HG03039 (cell line): ENCODE results near the gene CCDC73.
A peak's percentile ranks its signal among the peaks of the same experiment; 100 is the strongest.
"Not testable (repeated sequence)": the region's sequence is repeated elsewhere in the genome, so short reads cannot be mapped to it uniquely, and the experiment has no call there.

Experiments
- ATAC-seq: cut with Tn5 transposase; IDR thresholded peaks from one replicate; pipeline ENCODE4 v1.9.1; 2021; ENCODE audit warnings: mild to moderate bottlenecking, moderate library complexity; ENCODE audit not compliant: unreplicated experiment

Gene CCDC73

DNA sequence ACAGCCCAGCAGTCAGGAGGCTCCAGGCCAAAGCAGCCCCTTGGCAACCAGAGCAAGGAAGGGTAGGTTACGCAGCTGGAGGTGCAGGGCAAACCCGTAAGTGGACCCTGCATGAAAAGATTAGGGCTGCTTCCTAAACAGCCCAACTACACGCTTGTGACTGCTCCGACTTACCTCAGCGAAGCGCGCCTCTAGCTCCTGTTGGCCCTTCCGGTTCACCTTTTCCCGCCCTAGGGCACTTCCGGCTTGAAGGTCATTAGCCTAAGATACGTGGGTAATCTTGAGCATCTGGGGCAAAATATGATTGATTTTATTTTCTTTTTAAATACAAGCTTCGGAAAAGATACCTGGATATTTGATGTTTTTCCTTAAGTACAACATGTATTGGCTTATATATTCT, at the start of gene CCDC73:
Gene CCDC73 (minus strand): TSS at position 224 of the 400 bp plus-strand sequence. CDS start 34,419 bp downstream, outside the sequence.
- ATAC-seq, result no peak

DNA sequence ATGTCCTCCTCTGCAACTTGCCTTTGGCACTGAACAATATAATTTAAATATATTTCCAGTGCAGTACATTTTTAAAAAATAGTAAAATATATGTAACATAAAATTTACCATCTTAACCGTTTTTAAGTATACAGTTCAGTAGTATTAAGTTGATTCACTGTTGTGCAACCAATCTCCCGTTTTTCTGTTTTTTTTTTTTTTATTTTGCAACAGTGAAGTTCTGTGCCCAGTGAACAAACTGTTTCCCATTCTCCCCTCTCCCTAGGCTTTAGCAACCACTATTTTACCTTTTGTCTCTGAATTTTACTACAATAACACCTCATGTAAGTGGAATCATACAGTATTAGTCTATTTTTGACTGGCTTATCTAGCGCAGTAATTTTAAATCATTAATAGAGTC, 49.1 kb upstream of the CCDC73 start:
- no peak for ATAC-seq

DNA sequence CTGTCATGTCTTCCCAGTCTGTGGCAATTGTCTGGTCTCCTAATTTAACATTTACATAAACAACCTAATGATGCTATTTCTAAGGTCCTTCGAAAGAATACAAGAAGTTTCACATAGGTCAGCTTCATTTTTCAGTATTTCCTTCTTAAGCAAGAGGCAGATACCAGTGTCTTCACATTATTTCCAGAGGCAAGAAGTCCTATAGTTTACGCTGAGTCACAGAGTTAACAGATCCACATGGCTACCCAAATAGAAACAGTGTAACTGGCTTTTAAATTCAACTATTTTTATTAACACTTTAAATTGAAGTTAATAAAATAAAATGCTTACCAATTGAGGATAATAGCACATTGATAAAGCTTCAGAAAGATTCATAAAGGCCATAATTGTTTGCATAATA, 46.1 kb upstream of the CCDC73 start:
- no peak for ATAC-seq

DNA sequence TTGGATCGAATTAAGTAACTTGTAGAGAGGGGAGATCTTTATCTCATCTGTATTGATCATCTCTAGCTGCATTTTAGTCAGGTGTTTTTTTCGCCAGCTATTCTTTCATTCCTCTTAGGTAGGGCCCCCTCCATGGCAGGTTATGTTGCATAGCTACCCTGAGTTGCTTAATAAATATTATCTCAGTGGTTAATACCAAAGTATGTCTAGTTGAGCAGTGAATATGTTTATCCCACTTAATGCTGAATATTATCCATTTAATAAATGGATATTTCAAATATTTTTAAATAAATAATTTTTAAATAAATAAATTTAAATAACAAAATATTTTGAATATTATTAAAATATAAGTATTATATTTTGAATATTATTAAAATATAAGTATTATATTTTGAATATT, 44.8 kb upstream of the CCDC73 start:
- ATAC-seq, result no peak

DNA sequence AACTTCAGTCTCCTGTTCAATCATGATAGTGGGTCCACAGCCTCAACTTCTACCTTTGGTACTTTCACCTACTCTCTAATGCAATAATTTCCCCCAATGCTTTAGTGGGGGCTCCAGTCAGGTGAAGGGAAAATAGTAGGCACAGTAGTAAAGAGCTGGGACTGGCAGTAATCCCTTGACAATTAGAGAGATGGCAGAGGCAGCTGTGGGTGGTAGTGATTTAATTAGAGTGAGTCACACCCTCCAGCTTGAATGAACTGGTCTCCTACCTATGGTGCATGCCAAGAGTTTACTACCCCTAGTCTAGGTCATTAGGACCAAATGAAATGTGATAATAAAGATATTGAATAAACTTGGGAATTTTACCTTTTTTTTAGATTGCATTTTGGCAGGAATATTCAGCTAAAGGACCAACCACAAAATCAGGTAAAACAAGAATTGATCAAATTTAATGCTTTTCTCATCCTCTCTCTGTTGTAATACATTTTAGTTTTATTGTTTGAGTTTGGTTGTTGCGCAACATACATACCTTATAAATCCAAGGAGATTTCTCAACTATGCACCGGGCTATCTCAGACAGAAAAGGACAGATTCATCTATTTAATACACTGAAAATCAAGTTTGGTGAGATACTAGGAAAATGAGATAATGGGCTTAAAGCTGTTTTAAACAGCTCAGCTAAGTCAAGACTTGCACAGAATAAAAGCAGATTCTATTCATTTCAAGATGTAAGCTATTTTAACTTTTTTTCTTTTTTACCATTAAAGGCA, 44.2 kb upstream of the CCDC73 start:
- no peak for ATAC-seq

DNA sequence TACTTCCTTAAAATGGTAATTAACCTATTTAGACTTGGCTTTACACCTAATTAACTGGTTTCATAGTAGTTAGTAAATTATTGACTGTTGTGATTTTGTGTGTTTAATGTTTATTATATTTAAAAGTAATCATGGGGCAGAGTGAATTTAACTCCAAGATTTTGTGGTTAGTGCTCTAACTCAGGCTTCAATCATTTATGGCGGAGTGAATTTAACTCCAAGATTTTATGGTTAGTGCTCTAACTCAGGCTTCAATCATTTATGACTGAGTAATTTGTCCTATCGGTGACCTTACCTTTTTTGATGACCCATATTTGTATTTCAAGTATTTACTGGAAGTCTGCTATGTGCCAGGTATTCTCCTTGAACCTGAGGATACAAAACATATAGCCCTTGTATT, 42.5 kb upstream of the CCDC73 start:
- no peak for ATAC-seq

DNA sequence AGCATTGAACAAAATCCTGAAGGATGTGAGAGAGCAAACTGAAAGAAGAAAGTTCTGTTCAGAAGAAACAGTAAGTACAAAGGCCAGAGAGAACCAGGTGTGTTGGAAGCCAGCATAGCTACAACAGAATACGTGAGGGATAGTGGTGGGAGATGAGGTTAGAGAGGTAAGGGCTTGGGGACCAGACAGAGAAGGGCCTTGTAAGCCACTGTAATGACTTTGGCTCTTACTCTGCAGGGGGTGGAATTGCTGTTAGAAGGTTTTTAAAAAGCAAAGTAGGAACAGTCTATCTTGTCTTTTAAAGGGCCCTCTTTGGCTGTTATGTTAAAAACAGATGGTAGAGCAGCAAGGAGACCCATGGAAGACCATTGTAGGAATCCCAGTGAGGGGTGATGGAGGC, 39.5 kb upstream of the CCDC73 start:
- no peak for ATAC-seq

DNA sequence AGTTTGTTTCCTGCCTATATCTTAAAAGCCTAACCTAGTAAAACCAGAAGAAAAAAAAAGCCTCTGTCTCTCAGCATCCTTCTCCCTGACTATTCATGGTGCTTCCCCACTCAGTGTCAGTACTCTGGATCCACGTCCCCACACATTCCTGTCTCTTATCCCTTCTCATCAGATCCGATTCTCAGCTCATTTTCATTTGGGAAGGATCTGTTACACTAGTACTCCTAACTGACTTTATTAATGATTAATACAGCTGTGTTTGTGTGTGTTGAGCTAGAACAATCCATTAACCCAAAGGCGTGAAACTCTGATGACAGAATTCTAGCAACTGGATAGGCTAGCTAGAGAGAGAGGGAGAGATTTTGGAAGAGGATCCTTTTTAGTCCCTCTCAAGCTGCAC, 36.8 kb upstream of the CCDC73 start:
- no peak for ATAC-seq

DNA sequence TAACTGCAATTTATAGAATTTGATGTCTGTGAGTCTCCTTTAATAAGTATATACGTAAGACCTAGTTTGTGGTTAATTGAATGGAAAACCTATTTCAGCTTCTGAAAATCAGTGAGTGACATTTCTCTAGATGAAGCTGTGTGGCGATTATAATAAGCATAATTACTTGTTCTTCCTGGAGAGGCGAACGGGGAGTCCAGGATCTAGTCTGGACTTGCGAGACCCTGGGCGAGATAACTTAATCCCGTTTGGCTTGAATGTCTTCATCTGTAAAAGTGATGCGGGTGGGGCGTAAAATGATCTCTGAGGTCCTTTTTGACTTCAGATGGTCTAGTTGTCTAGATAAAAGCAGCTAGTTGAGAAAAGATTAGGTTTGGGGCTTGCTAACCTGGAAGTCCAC, 36.3 kb upstream of the CCDC73 start:
- no peak for ATAC-seq

DNA sequence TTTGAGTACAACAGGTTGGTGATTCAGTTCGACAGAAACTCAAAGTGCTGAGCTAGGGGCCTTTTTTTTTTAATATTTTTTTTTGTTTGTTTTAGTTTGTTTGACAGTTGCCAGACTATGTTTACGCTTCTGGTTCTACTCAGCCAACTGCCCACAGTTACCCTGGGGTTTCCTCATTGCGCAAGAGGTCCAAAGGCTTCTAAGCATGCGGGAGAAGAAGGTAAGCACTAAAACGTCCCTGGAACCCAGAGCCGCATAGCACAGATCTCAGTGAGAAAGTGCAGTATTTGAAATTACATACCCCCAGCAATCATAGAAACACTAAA, 35.9 kb upstream of the CCDC73 start:
- ATAC-seq, result no peak

DNA sequence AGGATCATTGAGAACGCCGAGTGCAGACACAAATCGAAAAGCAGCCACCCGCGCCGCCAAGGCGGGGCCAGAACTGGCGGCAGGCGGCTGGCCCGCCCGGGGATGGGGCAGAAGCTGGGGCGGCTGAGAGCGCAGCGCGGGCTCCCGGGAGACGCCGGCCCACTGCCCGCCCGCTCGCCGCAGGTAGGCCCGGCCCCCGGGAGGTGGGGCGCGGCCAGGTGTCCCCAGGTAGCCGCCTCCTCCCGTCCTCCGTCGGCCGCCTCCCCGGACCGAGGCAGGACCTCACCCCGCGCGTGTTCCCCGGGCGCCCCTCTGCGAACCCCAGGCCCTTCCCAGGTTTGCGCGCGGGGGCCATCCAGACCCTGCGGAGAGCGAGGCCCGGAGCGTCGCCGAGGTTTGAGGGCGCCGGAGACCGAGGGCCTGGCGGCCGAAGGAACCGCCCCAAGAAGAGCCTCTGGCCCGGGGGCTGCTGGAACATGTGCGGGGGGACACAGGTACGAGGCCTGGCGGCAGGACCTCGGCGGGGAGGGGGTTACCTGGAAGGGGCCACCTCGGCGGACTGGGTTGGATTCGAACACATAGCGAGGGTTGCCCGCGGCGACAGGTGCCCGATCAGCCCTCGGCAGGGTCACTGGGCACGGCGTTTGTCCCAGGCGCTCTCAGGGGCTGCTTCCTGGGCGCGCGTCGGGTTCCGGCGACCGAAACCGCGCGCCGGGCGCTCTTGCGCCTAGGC, 35.4 kb upstream of the CCDC73 start, which contains the start of gene PRRG4:
Gene PRRG4 (plus strand): TSS at position 248 of the 733 bp plus-strand sequence. CDS start 603 bp downstream, outside the sequence.
- peak; percentile 61 for ATAC-seq

DNA sequence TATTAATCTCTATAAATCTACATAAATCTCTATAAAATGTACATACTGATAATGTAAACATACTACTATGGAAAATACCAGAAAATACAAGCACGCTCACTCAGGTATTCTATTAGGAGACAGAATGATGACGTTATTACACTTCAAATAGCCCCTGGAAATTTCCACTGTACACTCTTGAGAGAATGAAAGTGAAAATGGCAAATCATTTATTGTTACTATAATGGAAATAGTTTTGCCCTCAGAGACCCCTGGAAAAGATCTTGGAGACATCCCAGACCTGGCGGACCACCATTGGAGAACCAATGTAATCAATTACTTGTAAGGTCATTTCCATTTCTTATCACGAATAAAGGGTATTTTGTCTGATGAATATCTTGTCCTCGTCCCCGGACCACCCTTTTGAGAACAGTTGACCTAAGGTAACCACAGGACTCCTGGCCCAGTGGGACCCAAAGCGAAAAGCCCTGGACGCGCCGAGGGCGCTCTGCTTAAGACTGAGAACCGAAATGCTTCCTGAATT, 34.8 kb upstream of the CCDC73 start:
- no peak for ATAC-seq

DNA sequence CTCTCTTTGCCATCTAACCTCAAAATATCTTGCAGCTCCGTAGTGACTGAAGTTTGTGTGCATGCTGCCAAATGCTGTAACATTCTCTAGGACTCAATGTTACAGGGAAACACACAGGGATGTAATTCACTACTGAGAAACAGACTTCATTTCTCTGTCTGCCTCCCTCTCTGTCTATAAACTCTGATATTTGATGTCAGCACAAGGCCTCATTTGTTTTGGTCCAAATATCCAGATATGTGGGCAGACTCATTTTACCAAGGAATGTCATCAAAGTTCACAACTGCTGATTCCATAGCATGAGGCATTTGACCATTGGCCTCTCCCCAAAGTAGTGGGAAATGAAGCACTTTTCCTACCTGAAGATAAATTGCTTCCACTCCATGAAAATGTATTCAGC, 32.8 kb upstream of the CCDC73 start:
- ATAC-seq, result no peak

DNA sequence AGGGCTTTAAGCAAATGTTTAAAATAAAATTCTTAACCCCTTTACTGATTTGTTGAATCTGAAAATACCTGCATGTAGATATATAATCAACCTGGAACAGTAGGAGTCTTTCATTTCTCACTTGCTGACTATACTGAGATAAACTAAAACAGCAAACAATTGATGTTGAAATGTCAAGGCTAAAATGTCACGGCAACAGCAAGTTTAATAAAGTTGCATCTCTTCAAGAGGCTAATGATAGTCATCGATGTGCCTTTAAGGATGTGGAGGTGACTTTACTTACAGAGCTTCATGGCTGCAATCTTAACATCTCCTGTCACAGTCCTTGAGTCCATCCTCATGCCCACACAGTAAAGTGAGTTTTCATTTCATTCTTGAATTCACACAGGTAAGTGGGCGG, 31.7 kb upstream of the CCDC73 start:
- ATAC-seq, result no peak

DNA sequence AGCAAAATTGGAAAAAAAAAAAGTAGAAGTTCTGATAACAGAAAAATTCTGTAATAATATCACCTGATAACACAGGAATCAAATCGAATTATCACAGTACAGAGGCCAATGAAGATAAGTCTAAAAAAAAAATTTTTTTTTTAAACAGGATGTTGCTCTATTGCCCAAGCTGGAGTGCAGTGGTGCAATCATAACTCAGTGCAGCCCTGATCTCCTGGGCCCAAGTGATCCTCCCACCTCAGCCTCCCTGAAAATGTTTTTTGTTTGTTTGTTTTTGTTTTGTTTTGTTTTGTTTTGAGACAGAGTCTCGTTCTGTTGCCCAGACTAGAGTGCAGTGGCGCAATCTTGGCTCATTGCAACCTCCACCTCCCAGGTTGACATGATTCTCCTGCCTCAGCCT, 29.2 kb upstream of the CCDC73 start:
- not testable (repeated sequence) for ATAC-seq

DNA sequence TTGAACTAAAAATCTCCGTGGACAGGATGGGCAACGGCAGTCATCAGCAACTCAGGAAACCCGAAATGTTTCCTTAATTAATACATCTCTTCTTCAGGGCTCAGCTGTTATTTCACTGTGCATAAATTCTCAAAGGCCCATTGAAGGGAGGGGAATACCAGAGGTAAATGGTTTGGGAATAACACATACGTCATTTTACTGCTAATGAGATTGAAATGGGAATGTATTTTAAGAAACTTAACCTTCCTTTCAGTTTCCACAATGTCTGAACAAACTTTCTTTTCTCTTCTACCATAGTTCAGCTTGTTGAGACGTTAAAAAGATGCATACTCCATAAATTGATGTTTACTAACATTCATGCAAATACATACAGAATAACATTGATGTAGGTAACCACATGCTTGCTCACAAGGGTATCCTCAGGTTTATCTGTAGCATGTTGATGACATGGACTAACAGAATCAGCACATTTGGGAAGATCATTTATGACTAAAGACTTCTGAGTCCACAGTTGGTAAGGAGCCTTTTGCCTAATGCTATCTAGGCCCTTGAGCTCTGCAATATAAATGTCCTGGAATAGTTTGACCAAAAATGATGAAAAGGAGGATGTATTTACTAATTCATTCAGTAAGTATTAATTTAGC, 27.6 kb upstream of the CCDC73 start:
- ATAC-seq, result no peak

DNA sequence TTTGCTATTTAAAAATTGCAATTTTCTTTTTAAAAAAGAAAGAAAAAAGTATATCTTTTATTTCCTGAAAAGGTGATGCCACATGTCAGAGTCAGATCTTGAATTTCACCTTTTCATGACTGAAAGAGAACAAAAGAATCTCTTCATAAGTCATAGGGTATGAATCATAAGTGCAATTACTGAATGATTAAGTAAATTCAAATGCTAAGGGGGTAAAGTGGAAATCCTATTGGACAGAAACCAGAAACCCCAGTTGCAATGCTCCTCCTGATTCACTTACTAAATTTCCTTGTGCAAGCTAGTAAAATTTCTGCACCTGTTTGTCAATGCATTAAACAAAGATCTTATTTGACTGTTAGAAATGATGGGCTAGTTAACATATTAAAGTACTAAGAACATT, 27.1 kb upstream of the CCDC73 start:
- ATAC-seq, result no peak

DNA sequence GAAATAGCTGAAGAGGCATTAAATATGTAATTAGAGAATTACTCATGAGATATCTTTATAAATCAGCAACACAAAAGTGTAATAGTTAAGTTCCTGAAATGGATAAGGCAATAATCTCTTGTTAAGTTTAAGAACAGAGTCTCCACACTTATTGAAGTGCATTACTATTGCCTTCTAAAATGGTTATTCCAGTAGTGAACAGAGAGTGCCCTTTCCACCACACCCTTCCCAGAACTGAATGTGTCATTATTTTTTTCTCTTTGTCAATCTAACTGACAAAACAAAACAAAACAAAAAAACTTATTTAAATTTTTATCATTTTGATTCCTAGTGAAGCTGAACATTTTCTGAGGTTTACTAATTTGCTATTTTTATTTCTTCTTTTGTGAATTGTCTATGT, 26.0 kb upstream of the CCDC73 start:
- no peak for ATAC-seq

DNA sequence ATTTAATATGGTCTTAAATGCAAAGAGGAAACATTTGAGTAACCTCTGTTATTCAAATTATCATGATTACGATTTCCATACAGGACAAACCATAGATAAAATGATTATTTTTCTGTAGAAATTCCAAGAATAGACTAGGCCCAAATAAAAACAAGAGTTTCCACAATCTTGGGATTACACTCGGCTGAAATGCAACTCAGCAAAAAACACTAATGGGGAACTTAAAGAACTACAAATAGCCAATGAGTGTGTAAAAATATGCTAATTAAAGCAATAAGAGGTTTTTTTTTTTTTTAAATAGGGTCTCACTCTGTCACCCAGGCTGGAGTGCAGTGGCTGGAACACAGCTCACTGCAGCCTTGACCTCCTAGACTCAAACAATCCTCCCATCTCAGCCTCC, 24.7 kb upstream of the CCDC73 start:
- no peak for ATAC-seq

DNA sequence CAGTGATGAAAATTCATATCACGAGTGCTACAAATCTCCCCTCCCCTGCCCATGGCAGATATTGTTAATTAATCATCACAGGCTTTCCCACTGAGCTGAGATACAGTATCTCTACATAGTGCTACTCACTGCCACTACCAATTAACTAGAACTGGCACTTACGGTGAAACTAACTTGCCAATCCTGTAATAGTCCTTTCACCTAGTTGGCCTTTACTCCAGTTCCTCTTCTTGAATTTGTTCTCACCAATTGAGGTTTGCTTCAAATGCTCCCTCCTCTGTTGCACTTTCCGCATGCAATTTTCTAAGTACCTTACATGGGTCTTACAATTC, 23.4 kb upstream of the CCDC73 start:
- no peak for ATAC-seq

DNA sequence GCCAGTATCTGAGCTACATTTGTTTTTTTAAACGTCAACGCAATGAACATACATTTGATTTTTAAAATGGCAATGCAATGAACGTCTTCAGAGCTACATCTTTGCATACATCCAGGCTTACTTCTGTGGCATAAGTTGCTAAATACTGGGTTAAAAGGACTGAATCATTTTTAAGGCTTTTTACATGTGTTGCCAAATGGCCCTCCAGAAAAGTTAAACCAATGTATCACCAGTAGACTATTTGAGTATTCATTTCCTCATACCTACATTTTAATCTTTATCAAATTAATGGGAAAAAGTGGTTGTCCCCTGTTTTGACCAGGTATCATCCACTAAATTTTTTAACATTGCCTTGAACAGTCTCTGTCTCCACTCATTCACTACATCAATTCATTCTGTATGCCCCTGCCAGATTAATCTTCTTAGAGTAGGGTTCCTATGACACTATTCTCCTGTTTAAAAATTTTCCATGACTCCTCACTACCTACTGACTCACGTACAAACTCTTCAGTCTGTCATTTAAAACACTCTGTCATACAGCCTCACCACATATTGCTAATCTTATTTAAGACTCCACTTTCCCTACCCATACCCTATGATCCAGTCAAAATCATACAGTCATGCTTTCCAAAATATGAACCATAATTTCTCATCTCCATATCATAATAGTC, 22.9 kb upstream of the CCDC73 start:
- ATAC-seq, result no peak
